Inflammatory macrophage treated with lipopolysaccharide for 1 hour (primary cell): ENCODE results near the gene COL13A1.

Experiments
- DNase-seq, 2 donors: peaks; one replicate each; pipeline ENCODE4 v3.0.0-alpha.2; 2020 to 2022

The COL13A1 gene

DNA sequence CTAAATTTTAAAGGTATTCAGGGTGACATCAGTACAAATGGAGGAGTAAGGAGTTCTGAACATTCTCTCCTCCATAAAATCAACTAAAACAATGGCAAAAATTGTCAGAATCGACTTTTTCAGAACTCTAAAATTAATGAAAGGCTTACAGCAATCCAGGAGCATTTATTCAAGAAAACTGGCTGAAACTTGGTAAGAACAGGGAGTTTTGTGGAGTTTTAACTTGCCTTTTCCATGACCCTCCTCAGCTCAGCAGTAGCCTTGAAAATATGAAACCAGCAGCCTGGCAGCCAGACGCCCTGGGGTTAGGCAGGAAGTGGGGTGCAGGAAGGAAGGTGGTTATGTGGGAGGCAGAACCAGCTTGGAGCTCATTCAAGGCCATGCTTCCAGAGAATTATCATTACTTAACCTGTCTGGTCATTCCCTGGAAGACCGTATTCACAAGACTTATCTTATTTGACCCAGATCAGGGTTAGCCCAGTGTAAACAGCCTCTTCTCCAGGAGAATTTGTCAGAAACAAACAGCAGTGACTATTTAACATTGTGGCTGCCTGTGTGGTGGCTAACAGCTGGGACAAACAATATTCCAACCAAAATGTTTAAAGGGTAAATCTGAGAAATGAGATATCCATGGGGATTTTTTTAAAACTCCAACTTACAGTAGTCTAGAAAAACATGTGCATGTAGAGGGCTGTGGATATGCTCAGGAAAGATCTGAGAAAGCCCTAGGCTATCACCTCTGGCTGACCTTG is 175.3 kb downstream of the COL13A1 start:
- no peak for DNase-seq

DNA sequence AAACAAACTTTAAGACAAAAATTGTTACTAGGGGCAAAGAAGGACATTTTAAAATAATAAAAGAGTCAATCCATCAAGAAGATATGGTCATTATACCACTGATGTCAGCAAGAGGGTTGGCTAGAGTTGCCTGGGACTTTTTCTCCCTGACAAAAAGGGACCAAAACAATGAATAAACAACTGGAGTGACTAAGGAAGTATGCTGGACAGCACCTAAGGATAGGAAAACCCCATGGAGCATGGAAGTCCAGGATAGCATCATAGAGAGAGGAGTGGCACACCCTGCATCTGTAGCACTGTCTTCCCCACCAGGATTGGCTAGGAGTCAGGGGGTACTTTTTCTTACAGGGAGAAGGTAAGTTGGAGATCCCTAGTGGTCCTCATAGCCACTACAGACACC is 177.5 kb downstream of the COL13A1 start:
- DNase-seq: peak in 1 of 2 donors; percentile 41

DNA sequence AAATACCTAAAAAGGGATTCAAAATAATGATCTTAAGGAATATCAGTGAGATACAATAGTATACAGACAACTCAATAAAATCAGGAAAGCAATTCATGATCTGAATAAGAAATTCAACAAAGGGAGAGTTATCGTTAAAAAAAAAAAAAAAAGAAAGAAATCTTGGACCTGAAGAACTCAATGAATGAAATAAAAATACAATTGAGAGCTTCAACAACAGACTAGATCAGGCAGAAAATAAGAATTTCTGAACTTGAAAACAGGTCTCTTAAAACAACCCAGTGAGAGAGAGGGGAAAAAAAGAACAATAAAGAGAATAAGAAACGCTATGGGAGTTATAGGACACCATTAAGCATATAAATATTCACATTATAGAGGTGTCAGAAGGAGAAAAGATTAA is 179.0 kb downstream of the COL13A1 start:
- DNase-seq: no peak

DNA sequence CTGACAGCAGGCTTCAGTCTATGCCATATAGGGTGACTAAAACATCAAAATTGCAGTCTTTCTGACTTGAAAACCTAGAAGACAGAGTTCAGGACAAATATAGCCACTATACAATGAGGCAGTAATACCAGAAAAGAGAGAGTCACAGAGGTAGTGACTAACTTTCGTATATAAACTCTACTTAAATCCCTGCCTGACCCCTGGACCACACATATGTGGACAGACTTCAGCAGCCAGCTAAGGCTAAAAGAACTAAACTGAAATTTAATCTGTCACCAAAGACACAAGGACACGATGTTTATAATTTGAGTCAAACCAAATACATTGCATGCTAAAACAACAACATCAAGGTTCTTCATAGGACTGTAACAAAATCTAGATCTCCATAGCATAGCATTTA is 186.4 kb downstream of the COL13A1 start:
- no peak for DNase-seq

GRCh38 chr10:69991151-69991550 is 189.4 kb downstream of the COL13A1 start:
- DNase-seq: no peak

DNA sequence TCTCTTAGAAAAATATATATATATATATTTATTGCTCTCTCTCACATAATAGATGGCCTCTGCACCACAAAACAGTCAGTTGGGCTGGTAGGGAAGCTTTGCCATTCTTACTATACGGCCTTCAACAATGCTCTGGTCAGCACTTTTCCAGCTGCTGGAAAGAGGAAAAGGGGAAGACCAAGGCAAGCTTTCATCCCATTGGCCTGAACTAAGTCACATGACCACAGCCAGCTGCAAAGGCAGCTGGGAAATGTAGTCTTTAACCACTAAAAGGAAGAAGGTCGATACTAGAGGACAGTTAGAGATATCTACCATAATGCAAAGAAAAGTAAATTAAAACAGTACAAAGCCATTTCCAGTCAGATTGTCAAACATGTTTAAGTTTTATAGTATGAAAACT is 192.6 kb downstream of the COL13A1 start:
- peak; percentile 62 to 70 for DNase-seq

DNA sequence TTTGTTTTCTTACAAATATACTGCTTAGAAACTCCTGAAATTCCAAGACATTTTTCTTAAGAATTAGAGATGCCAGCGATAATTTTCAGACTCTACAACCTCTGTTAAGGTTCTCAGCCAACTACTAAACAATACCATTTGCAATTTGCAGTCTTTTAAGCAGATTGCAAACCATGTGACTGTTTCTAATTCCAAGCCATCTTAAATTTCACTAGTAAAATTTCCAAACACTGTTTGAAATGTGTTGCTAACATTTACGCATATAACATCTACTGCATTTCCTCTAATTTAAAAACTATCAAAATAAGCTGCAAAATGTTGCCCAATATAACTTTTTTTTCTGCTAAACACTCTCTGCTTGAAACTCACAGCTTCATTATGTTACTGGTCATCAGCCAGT is 194.9 kb downstream of the COL13A1 start:
- no peak for DNase-seq

DNA sequence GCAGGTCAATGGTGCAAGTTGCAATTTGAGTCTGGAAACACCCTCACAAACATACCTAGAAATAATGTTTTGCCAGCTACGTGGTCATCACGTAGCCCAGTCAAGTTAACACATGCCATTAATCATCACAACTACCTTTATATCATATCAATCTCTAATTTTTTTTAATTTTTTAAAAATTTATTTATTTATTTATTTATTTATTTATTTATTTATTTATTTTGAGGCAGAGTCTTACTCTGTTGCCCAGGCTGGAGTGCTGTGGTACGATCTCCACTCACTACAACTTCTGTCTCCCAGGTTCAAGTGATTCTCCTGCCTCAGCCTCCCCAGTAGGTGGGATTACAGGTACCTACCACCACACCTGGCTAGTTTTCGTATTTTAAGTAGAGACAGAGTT is 198.6 kb downstream of the COL13A1 start:
- DNase-seq: no peak

DNA sequence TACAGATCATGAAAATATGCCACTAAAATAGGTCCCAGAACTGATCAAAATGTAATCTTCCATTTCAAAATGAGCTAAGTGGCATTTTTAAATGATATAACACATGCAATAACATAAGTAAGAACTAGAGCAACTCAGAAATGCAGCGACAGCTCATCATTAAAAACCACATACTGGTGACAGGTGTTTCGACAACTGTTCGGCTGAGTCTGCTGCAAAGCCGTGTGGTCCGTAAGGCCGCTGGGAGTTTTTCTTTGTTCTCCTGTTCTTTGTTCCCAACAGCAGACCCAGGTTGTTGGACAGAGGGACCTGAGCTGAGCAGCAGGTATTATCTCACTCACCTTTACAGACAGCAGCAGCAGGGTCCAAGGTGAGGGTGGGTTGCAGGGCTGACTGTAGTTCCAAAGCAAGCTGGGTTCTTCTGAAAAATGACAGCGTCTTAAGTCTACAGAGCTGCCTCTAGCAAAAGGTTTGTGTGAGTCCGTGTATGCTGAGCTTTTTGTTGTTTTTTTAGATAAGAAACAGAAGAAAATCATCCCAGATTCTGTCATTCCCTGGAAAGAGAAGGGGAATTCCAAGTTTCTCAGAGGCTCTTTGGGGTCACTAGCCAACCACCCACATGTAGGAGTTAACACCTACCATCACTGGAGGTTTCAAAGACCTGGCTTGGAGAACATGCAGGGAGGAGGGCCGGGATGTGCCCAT is 205.6 kb downstream of the COL13A1 start:
- DNase-seq: no peak
